HCT116 (cell line): Measurements from ENCODE around the gene TNFRSF8. TPM values are rescaled to one million over a fixed set of nuclear protein-coding genes. Genes with fewer than 3 reads are reported as not detected.

Experiments used
- ATAC-seq: fragments of 200-7000 bp; cut with Tn5 transposase; 2 replicates; pipeline ENCODE4 v1.9.1; 2020; ENCODE audit warnings: mild to moderate bottlenecking, moderate library complexity
- BruUV-seq: library from RNA; stranded (reverse); fragments of 400-500 nt; replicated peaks from 2 replicates; lab custom pipeline; 2021; lab: Mats Ljungman, UMichigan
- CTCF ChIA-PET: fragments of 300-600 bp; sonication (Branson Sonifier 250); formaldehyde crosslinking; loops from one replicate; lab custom pipeline; 2021; ENCODE audit warnings: antibody characterized with exemption; lab: Charles Lee
- POLR2A ChIA-PET: fragments of 300-600, 350-600 bp; sonication (Branson Sonifier 250); formaldehyde crosslinking; loops from one replicate; lab custom pipeline; 2021; ENCODE audit warnings: antibody characterized with exemption; lab: Charles Lee
- RAD21 ChIA-PET, 2 experiments: fragments of 300-600 bp; sonication (Branson Sonifier 250); formaldehyde crosslinking; loops; one replicate each; lab custom pipeline; 2023; ENCODE audit warnings: low total read pairs in 2 of 2; ENCODE audit not compliant: uncharacterized antibody in 2 of 2, unreplicated experiment in 2 of 2, low non-redundant PET in 1 of 2; lab: Charles Lee
- DNase-seq: peaks from one replicate; pipeline ENCODE4 v3.0.0-alpha.2; 2010; ENCODE audit warnings: low read depth, low spot score
- H2AFZ ChIP-seq: fragments of 200-600 bp; shearing (Covaris generic), sonication (generic); 2 replicates; pipeline ENCODE4 v1.6.1; 2017; ENCODE audit warnings: low read depth, mixed run types, mixed read lengths, antibody characterized with exemption, low read length; ENCODE audit not compliant: poor library complexity, severe bottlenecking
- H3K27ac ChIP-seq: 2 replicates; pipeline ENCODE4 v1.5.1; 2012; ENCODE audit warnings: low read depth, low read length
- H3K27me3 ChIP-seq: fragments of 200-600 bp; sonication (generic); 2 replicates; pipeline ENCODE4 v1.6.1; 2016; ENCODE audit warnings: mixed run types, low read length, mixed read lengths; ENCODE audit not compliant: insufficient read depth
- H3K36me3 ChIP-seq, 2 experiments: fragments of 200-500 bp in 1 of 2; fragments of 200-600 bp in 1 of 2; sonication (Bioruptor generic) in 1 of 2; sonication (generic) in 1 of 2; 2 replicates each; pipeline versions ENCODE4 v1.5.1 to v1.6.1; 2014 to 2016; ENCODE audit warnings: low read length in 2 of 2, inconsistent platforms in 1 of 2, mixed read lengths in 1 of 2, mixed run types in 1 of 2; ENCODE audit not compliant: insufficient read depth in 2 of 2, control insufficient read depth in 1 of 2
- H3K4me1 ChIP-seq, 2 experiments: fragments of 200-600 bp in 1 of 2; sonication (generic) in 1 of 2; 2 replicates each; pipeline versions ENCODE4 v1.5.1 to v1.6.1; 2012 to 2017; ENCODE audit warnings: low read length in 2 of 2, inconsistent platforms in 1 of 2, mild to moderate bottlenecking in 1 of 2, mixed read lengths in 1 of 2, mixed run types in 1 of 2, moderate library complexity in 1 of 2; ENCODE audit not compliant: insufficient read depth in 2 of 2, control insufficient read depth in 1 of 2
- H3K4me2 ChIP-seq: fragments of 200-600 bp; sonication (generic); 2 replicates; pipeline ENCODE4 v1.6.1; 2017; ENCODE audit warnings: mixed run types, low read length, mixed read lengths
- H3K4me3 ChIP-seq, 2 experiments: fragments of 200-600 bp in 1 of 2; sonication (generic) in 1 of 2; replicated peaks in 1 of 2; 2 replicates each; pipeline ENCODE4 v1.5.1; 2011 to 2016; ENCODE audit warnings: low read length in 2 of 2, control low read depth in 1 of 2, low read depth in 1 of 2, mild to moderate bottlenecking in 1 of 2, mixed read lengths in 1 of 2, mixed run types in 1 of 2
- H3K79me2 ChIP-seq: fragments of 200-600 bp; sonication (generic); 2 replicates; pipeline ENCODE4 v1.6.1; 2017; ENCODE audit warnings: mild to moderate bottlenecking, mixed run types, low read length, moderate library complexity, mixed read lengths; ENCODE audit not compliant: insufficient read depth
- H3K9ac ChIP-seq: fragments of 200-600 bp; sonication (generic); 2 replicates; pipeline ENCODE4 v1.6.1; 2016; ENCODE audit warnings: low read length, mixed read lengths
- H3K9me2 ChIP-seq: fragments of 200-600 bp; sonication (generic), shearing (Covaris generic); 2 replicates; pipeline ENCODE4 v1.6.1; 2017; ENCODE audit warnings: mixed run types, mild to moderate bottlenecking, moderate library complexity; ENCODE audit not compliant: insufficient read depth
- H3K9me3 ChIP-seq, 2 experiments: fragments of 200-500 bp in 1 of 2; fragments of 200-600 bp in 1 of 2; sonication (Bioruptor generic) in 1 of 2; sonication (generic) in 1 of 2; 2 replicates each; pipeline ENCODE4 v1.6.1; 2014 to 2017; ENCODE audit warnings: low read length in 2 of 2, mixed read lengths in 2 of 2, inconsistent platforms in 1 of 2, low read depth in 1 of 2, mild to moderate bottlenecking in 1 of 2, mixed run types in 1 of 2, moderate library complexity in 1 of 2; ENCODE audit not compliant: control insufficient read depth in 1 of 2, insufficient read depth in 1 of 2
- H4K20me1 ChIP-seq: fragments of 200-600 bp; sonication (generic), shearing (Covaris generic); 2 replicates; pipeline ENCODE4 v1.6.1; 2017; ENCODE audit warnings: mixed run types, mild to moderate bottlenecking, moderate library complexity; ENCODE audit not compliant: insufficient read depth
- CBX3 ChIP-seq: IDR thresholded peaks from 2 replicates; pipeline ENCODE4 v1.6.1; 2012; ENCODE audit warnings: low read depth
- EGR1 ChIP-seq: IDR thresholded peaks from 2 replicates; pipeline ENCODE4 v1.6.1; 2012; ENCODE audit warnings: low read depth
- ELF1 ChIP-seq: IDR thresholded peaks from 2 replicates; pipeline ENCODE4 v1.6.1; 2012; ENCODE audit warnings: low read depth, borderline replicate concordance
- EZH2phosphoT487 ChIP-seq: fragments of 200-600 bp; IDR thresholded peaks from 2 replicates; pipeline ENCODE4 v1.6.1; 2018; ENCODE audit warnings: antibody characterized with exemption, borderline replicate concordance
- FOSL1 ChIP-seq: IDR thresholded peaks from 2 replicates; pipeline ENCODE4 v1.6.1; 2012; ENCODE audit warnings: low read depth
- JUND ChIP-seq: IDR thresholded peaks from 2 replicates; pipeline ENCODE4 v1.6.1; 2012
- POLR2A ChIP-seq: IDR thresholded peaks from 2 replicates; pipeline ENCODE4 v1.7.0; 2011; ENCODE audit warnings: borderline replicate concordance; ENCODE audit not compliant: insufficient read depth, insufficient read length; ENCODE audit errors: extremely low read depth
- POLR2AphosphoS5 ChIP-seq: IDR thresholded peaks from 2 replicates; pipeline ENCODE4 v1.6.1; 2011; ENCODE audit warnings: mild to moderate bottlenecking, low read depth, low read length, moderate library complexity
- RAD21 ChIP-seq: IDR thresholded peaks from 2 replicates; pipeline ENCODE4 v1.6.1; 2012; ENCODE audit warnings: low read depth, mild to moderate bottlenecking
- SIN3A ChIP-seq: IDR thresholded peaks from 2 replicates; pipeline ENCODE4 v1.6.1; 2012; ENCODE audit warnings: low read depth
- TCF7L2 ChIP-seq: IDR thresholded peaks from 2 replicates; pipeline ENCODE4 v1.7.0; 2011; ENCODE audit warnings: borderline replicate concordance, inconsistent platforms; ENCODE audit not compliant: insufficient read depth, insufficient read length; ENCODE audit errors: extremely low read depth
- YY1 ChIP-seq: IDR thresholded peaks from 2 replicates; pipeline ENCODE4 v1.6.1; 2011; ENCODE audit warnings: low read length, low read depth, moderate library complexity, mild to moderate bottlenecking; ENCODE audit not compliant: insufficient replicate concordance; ENCODE audit errors: extremely low read depth
- ZFX ChIP-seq: fragments of 450-650 bp; IDR thresholded peaks from 2 replicates; pipeline ENCODE4 v1.6.1; 2017
- intact Hi-C: fragments of 100-400 bp; cut with micrococcal nuclease; formaldehyde crosslinking; loops from 2 replicates; pipeline ENCODE4 v1.10.0; 2022
- total RNA-seq: library from RNA; stranded (reverse); gene quantifications from one replicate; pipeline ENCODE4 v1.2.1, GENCODE V29; 2021; ENCODE audit not compliant: unreplicated experiment
- TF ChIP-seq, protein P1 (sequence below): IDR thresholded peaks from 2 replicates; pipeline ENCODE4 v1.6.1; 2011; ENCODE audit warnings: mild to moderate bottlenecking, low read length, moderate library complexity; ENCODE audit not compliant: insufficient replicate concordance; ENCODE audit errors: extremely low read depth
- TF ChIP-seq, protein P2 (sequence below): IDR thresholded peaks from 2 replicates; pipeline ENCODE4 v1.6.1; 2012

Gene TNFRSF8
- total RNA-seq, 1 experiment from 2014 or later: 0.17 TPM

DNA sequence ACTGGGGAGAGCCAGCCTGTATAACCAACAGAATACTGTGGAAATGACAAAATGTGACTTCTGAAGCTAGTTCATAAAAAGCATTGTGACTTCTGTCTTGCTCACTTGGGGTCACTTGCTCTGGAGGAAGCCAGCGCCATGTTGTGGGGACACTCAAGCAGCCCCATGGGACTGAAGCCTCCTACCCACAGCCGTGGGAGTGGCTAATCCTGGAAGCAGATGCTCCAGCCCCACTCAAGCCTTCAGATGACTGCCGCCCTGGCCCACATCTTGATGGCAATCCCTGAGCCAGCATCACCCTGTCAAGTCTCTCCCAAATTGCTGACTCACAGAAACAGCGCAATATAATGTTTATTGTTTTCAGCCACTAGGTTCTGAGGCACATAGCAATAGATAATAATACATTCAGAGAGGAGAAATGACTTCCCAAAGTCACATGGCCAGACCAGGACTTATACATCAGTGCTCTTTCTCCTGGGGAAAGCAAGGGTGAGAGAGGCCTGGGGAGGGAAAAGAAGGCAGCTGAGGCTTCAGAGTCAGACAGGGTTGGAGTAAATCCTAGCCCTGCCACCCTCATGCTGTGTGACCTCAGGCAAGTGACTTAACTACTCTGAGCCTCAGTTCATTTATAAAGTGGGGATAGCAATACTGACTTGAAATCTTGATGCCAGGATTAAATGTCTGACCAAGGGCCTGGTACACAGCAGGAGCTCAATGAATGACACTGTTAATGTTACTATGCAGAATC lies 5.0 kb upstream of the TNFRSF8 start:
- Histone ChIP-seq H3K4me3 (no peak overlapping the region), H3K9me3 (no peaks in the 10 kb centered on the region), H3K79me2 (no peaks in the 10 kb centered on the region), H3K27ac (no peak overlapping the region), H3K4me1 (peaks cover 0 to 9% of the 10 kb centered on the region in 2 experiments; a peak in 2 of 4 replicates), H3K9ac (no peak overlapping the region), H4K20me1 (no peaks in the 10 kb centered on the region), H3K9me2 (no peaks in the 10 kb centered on the region), H3K4me2 (no peak overlapping the region), H2AFZ (no peak overlapping the region), H3K36me3 (no peaks in the 10 kb centered on the region), H3K27me3 (no peaks in the 10 kb centered on the region)
- DNase-seq (no peak), ATAC-seq (no peak)
- ChIA-PET RAD21 (no interaction called here), CTCF (interaction anchor here (2.3 kb wide), 1 partner anchor 21 kb away, joined by 6 read pairs; no protein-coding TSS in a partner anchor), POLR2A (no interaction called here)
- no TSS peak for BruUV-seq
- TF ChIP-seq EGR1 (no peak), YY1 (no peak), TCF7L2 (no peak), FOSL1 (no peak), EZH2phosphoT487 (no peak), CBX3 (no peak), POLR2A (no peak), JUND (no peak), ELF1 (no peak), ZFX (no peak), SIN3A (no peak), POLR2AphosphoS5 (no peak), RAD21 (no peak)
- TF ChIP-seq, protein P1, sequence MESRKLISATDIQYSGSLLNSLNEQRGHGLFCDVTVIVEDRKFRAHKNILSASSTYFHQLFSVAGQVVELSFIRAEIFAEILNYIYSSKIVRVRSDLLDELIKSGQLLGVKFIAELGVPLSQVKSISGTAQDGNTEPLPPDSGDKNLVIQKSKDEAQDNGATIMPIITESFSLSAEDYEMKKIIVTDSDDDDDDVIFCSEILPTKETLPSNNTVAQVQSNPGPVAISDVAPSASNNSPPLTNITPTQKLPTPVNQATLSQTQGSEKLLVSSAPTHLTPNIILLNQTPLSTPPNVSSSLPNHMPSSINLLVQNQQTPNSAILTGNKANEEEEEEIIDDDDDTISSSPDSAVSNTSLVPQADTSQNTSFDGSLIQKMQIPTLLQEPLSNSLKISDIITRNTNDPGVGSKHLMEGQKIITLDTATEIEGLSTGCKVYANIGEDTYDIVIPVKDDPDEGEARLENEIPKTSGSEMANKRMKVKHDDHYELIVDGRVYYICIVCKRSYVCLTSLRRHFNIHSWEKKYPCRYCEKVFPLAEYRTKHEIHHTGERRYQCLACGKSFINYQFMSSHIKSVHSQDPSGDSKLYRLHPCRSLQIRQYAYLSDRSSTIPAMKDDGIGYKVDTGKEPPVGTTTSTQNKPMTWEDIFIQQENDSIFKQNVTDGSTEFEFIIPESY: no peak
- TF ChIP-seq, protein P2, sequence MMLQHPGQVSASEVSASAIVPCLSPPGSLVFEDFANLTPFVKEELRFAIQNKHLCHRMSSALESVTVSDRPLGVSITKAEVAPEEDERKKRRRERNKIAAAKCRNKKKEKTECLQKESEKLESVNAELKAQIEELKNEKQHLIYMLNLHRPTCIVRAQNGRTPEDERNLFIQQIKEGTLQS: no peak
- intact Hi-C loops: no loop called here
